22Rv1 (cell line): ENCODE results near the gene IRX2.

Experiments
- H3K27ac ChIP-seq: fragments of 450-650 bp; 2 replicates; pipeline ENCODE4 v1.5.1; 2017
- CTCF ChIP-seq: fragments of 450-650 bp; IDR thresholded peaks from 2 replicates; pipeline ENCODE4 v1.5.1; 2017; ENCODE audit warnings: mild to moderate bottlenecking
- ZFX ChIP-seq: fragments of 450-650 bp; IDR thresholded peaks from 2 replicates; pipeline ENCODE4 v1.6.1; 2017; ENCODE audit warnings: antibody characterized with exemption, borderline replicate concordance

Gene IRX2

GRCh38 chr5:2703041-2703440 is 48.4 kb downstream of the IRX2 start:
- no peak overlapping the region for H3K27ac ChIP-seq
- TF ChIP-seq ZFX (no peak), CTCF (no peak)

GRCh38 chr5:2702096-2702879 is 49.2 kb downstream of the IRX2 start:
- TF ChIP-seq ZFX: no peak
- TF ChIP-seq CTCF: no peak
- no peak overlapping the region for H3K27ac ChIP-seq

- H3K27ac ChIP-seq: no peak overlapping the region
- TF ChIP-seq CTCF (0 out of 2 replicates have a peak, but pooled peaks have one; percentile 9), ZFX (no peak)
Observed at GRCh38 chr5:2701592-2701991, 49.9 kb downstream of the IRX2 start.

- TF ChIP-seq CTCF (no peak), ZFX (no peak)
Observed at GRCh38 chr5:2700876-2701275, 50.6 kb downstream of the IRX2 start.

GRCh38 chr5:2699686-2700085 is 51.8 kb downstream of the IRX2 start:
- H3K27ac ChIP-seq: no peak overlapping the region
- TF ChIP-seq CTCF (no peak), ZFX (no peak)

More at GRCh38 chr5:2700876-2701275, 50.6 kb downstream of the IRX2 start:
- no peak overlapping the region for H3K27ac ChIP-seq

- TF ChIP-seq CTCF (no peak), ZFX (no peak)
- no peak overlapping the region for H3K27ac ChIP-seq
Observed at GRCh38 chr5:2699231-2699630, 52.2 kb downstream of the IRX2 start.

GRCh38 chr5:2698581-2698980 is 52.9 kb downstream of the IRX2 start:
- no peak overlapping the region for H3K27ac ChIP-seq
- TF ChIP-seq ZFX: no peak
- TF ChIP-seq CTCF: no peak
